CD4-positive, alpha-beta T cell treated with Interleukin-15 for 1 hour (primary cell): ENCODE results near the gene PCYOX1L.

ENCODE experiments used
- DNase-seq: peaks from one replicate; pipeline ENCODE4 v3.0.0-alpha.2; 2020

Gene PCYOX1L

DNA sequence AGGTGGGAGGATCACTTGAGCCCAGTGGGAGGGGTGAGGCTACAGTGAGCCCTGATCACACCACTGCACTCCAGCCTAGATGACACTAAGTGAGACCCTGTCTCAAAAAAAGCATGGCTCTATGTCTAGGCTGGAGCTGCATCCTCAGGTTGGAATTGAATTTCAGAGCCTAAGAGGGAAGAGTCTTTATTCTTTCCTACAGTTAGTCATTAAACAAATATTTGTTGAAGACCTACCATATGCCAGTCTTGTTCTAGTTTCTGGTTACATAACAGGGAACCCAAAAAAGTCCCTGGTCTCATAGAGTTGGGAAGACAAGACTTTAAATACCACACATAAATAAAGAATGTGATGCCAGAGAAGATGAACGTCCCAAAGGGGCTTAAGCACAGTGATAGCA lies 19.5 kb upstream of the PCYOX1L start:
- DNase-seq = no peak

DNA sequence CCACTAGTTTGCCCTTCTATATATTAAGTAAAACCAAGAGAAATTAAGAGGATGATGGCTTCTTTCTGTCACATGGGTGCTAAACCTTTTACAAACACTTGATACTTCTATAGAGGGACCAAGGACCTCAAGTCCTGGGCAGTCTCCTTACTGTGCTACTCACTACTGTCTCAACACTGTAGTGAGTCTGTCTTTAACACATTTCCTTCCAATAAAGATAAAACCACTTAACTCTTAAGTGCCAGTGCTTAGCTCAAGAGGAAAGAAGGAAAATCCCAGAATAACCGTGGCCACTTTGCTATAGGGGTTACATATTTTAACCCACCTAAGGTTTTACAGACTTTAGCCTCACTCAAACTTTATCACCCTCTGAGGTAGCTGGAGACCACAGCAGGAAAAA lies 16.9 kb upstream of the PCYOX1L start:
- no peak for DNase-seq

DNA sequence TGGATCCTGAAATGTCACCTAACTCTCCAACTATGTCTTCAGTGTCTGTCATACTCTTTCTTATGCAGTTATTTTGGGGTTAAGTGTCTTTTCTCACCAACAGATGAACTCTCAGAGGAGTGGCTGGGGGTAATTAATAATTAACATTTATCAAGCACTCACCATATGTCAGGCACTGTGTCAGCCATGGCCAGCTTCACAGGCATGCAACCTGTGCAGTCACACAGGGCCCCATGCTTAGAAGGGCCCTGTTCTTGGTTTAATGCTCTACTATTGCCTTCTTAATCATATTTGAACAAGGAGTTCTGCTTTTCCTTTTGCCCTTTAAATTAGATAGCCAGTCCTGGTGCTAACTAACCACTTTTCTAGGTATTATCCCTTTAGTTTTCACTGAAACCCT lies 16.0 kb upstream of the PCYOX1L start:
- DNase-seq = no peak

GRCh38 chr5:149344151-149344550 lies 13.7 kb upstream of the PCYOX1L start:
- no peak for DNase-seq

- DNase-seq = peak; percentile 92
Observed at GRCh38 chr5:149345147-149345891, 12.5 kb upstream of the PCYOX1L start, which contains the start of gene GRPEL2. TSS of gene GRPEL2 (plus strand) at chr5:149345499. CDS start at chr5:149345540, 41 bp downstream.

GRCh38 chr5:149345892-149346222 lies 12.0 kb upstream of the PCYOX1L start:
- DNase-seq = no peak

DNA sequence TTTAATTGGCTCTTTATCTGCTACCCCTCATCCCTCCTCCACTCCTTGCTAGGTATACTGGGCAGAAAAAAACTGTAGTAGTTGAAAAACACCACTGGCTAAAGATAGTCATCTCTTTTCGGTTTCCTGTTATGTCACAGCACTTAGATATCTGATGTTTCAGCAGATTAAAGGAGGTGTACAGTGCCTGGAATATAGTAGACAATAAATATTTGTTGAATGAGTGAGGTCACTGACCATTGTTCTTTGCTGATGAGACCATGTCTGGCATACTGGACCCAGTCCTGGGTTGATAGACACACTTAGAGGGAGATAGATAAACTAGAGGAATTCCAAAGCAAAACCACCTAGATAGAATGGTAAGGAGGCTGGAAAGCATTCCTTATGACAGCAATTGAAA lies 9.3 kb upstream of the PCYOX1L start:
- no peak for DNase-seq

DNA sequence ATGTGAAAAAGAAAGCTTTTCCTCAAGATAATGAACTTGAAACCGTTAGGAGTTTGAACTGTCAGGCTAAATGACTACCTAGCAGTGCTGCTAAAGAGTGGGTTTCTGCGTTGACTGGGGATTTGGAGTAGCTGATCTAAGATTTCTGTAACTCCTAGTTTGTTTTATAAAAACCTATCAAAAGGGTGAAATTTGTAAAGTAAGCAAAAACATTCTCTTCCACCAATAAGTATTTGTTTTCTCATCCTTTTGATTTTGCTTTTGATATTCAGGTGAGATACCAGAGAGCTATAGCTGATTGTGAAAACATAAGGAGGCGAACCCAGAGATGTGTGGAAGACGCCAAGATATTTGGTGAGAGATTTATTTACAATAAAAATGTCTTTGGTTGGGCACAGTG lies 8.5 kb upstream of the PCYOX1L start:
- DNase-seq = no peak

DNA sequence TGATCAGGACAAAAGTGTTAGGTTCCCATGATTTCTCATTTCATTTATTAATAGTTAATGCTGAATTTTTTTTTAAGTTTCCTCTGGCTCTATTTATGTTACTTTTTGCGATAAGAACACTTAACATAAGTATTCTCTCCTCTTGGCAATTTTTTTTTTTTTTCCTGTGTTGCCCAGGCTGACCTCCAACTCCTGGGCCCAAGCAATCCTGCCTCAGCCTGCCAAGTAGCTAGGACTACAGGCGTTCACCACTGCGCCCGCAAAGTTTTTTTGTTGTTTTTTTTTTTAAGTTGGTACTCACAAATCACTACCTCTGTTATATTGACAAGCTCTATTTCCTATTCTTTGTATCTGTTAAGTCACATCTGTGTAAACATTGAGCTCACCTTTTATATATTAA lies 5.7 kb upstream of the PCYOX1L start:
- DNase-seq = no peak

DNA sequence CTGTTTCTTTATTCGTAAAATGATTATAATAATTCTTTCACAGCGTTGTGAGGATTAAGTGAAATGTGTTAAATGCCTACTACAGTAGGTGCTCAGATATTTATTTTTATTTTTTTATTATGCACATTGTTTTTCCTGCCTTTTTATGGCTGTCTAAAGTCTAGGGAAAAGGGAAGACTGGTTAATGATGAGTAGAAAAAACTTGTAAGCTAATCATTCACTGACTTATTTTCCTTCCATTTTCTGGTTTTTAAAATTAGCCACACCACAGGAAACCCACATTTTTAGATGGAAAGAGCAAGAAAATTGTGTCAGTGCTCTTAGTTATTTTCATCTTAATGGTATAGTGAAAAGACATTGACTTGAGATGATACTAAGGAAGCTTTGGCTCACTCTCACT lies 3.9 kb upstream of the PCYOX1L start:
- DNase-seq = no peak

GRCh38 chr5:149355688-149356087 lies 2.2 kb upstream of the PCYOX1L start:
- DNase-seq = no peak

GRCh38 chr5:149356391-149356790 lies 1.5 kb upstream of the PCYOX1L start:
- DNase-seq = no peak

DNA sequence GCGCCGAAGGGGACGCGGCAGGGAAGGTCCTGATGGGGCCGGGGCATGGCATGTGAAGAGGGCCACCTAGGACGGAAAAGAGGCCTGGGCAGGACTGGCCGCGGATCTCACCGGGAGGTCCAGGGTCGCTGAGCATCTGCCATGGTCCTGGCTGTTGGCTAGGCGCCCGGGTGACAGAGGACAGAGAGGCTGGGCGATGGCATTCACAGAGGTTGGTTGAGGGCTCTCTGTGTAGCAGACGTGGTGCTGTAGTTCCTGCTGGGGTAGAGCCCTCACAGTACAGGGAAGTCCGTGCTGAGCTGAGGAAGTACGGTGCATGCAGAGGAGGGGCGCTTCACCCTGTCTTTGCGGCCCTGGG lies 427 bp downstream of the PCYOX1L start:
- DNase-seq = no peak

DNA sequence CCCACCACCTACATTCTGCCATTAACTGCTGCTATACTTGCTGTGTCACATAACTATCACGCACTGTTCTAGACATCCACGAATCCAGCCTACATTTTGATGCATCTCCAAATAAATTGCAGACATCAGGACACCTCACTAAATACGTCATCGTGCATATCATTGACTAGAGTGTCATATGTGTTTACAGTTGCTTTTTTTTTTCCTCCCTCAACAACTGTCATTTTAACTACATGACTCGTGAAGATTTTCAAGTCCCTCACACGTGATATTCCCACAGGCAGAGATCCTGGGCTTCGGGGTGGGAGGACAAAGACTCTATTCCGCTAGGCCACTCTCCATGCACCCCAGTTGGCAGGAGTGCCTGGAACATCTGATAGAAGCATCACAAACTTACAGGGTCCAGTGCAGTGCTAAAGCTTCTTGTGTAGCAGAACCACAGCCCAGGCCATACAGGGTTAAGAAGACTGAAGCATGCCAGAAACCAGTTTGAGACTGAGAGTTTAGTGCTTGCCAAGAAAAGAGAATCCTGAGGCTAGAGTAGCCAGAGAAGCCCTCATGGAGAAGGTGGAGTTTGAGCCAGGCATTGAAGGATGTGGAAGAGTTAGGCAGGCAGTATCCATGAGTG lies 1.1 kb downstream of the PCYOX1L start:
- no peak for DNase-seq

- DNase-seq = no peak
Observed at GRCh38 chr5:149360272-149360671, 2.4 kb downstream of the PCYOX1L start.

- DNase-seq = no peak
Observed at GRCh38 chr5:149362541-149362940, 4.7 kb downstream of the PCYOX1L start.

GRCh38 chr5:149363358-149363757 lies 5.5 kb downstream of the PCYOX1L start:
- no peak for DNase-seq

- DNase-seq = no peak
Observed at GRCh38 chr5:149363936-149364335, 6.1 kb downstream of the PCYOX1L start.

- DNase-seq = no peak
Observed at GRCh38 chr5:149364719-149365118, 6.9 kb downstream of the PCYOX1L start.

DNA sequence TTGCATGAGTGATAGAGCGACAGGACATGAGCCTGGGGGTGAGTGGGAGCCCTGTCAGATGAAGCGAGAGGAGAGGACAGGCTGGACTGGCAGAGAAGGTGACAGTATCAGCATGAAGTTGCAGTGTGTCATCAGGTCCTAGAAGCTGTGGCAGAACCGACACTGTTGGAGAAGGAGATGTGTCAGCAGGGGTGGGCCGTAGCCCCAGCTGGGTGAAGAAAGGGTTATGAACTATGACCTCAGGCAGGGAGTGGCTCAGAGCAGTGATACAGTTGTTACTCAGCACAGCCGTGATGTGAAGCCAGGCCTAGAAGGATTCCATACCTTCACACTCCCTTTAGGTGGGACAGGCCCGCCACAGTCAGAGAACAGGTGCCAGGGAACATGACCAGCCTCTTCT lies 7.6 kb downstream of the PCYOX1L start:
- no peak for DNase-seq

DNA sequence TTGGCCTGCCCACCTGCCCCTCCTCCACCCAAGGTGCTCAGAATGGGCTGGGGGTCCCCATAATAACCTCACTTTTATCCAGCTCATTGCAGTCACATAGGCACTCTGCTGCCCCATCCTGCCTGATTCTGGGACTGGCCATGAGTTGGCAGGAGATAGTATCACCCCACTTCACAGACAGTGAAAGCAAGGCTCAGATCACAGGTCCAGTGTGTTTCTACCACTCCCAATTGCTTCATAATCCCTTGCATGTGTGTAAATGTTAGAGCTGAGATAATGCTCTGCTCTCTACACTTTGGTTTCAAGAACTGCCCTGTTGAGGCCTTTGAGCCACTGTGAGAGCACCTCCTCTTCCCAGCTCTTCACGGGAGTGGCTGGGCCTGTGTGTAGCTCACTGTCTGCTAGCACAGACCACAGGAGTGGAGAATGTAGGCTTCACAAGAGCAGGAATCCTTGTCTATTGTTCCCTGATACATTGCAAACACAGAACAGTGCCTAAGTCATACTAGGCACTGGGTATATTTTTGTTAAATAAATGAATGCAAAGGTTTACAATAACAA lies 8.4 kb downstream of the PCYOX1L start:
- DNase-seq = no peak

DNA sequence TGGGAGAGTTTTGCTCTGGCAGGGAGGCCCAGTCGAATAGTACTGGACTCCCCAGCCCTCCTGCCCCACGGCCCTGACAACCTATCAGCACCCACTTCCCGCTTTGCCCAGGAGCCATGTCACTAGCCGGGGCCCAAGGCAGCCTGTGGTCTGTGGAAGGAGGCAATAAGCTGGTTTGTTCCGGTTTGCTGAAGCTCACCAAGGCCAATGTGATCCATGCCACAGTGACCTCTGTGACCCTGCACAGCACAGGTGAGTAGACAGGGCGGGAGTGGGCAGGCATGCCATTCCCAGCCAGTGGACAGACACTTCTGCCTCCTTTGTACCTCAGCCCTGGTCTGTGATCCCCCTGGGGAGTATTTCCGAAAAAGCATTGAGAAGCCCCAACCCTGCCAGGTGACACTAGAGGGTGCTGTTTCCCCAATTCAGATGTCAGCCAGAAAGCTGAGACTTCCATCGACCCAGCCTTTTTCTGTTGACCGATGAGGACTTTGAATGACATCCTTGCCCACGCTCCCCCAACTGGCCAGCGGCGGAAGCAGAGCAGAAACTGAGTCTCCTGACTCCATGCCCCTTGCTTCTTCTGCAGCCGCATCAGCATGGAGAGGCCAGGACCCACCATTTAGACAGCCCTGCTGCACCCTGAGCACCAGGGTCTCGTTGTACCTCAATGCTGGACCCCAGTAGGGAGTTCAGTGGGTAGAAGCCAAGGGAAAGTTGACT lies 9.6 kb downstream of the PCYOX1L start:
- DNase-seq = peak; percentile 35

- no peak for DNase-seq
Observed at GRCh38 chr5:149367972-149368645, 10.3 kb downstream of the PCYOX1L start.
